ENCODE measurements around the gene CERK.

Gene CERK

DNA sequence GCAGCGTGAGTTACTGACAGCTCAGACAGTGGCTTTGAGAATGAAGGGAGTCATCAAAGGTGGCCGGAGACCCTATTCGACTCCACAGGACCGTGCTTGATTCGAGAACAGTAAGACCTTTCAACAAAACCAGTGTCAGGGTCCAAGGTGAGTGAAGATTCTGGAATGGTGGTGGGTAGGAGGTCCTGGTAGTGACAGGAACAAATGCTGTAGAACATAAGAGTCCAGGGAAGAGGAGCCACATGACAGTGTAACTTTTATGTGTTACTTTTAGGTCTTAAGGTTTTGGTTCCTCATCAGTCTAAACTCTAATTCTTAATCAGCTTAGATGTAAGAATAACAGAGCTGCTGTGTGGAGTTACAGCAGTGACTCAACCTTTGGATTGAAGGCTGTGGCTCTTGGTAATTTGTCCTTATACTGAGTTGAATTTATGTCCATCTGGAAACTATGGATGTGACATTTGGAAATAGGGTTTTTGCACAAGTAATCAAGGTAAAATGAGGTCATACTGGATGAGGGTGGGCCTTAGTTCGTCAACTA lies 26.2 kb upstream of the CERK start:
- DNase-seq, result peak; percentile 51

- DNase-seq, result no peak
These were observed 25.1 kb upstream of the CERK start for GRCh38 chr22:46763051-46763705.

DNA sequence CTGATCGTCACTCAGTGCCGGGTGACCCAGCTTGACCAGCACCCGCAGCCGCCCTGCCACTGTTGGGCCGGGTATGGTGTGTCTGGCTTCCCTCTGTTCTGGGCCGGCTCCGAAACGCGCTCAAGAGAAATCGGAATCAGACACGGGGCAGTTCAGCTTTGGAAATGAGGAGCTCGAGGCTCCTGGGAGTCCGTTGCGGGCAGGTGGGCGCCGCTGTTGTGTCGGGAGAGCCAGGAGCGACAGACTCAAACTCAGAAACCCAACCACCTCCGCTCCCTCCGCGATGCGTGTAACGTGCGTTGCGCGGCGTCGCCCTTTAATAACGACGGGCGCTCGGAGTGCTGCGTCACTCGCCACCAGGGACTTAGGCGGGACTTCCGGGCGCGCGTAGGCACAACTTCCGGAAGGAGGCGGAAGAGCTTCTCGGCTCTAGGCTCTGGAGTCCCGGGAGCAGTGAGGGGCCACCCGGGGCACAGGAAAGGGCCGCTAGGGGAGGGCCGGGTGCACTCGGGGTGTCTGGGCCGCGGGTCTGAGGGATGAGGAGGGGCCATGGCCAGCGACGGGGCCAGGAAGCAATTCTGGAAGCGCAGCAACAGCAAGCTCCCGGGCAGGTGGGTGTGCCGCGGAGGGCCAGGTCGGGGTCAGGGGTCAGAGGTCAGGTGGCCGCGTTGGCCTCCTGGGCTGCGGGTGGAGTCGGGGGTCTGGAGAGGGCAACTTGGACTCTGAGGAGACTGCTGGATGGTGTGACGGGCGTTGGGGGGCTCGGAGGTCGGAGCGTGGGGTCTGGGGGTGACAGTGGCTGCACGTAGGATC lies 24.4 kb upstream of the CERK start, which contains the start of gene TBC1D22A:
Gene TBC1D22A, plus strand, starts transcription at position 413 of the 813 bp plus-strand sequence. Its CDS starts 137 bp downstream, at position 550.
- peak; percentile 97 for DNase-seq

GRCh38 chr22:46761539-46762237 lies 23.6 kb upstream of the CERK start:
- DNase-seq, result no peak

GRCh38 chr22:46761017-46761416 lies 23.0 kb upstream of the CERK start:
- DNase-seq, result no peak

DNA sequence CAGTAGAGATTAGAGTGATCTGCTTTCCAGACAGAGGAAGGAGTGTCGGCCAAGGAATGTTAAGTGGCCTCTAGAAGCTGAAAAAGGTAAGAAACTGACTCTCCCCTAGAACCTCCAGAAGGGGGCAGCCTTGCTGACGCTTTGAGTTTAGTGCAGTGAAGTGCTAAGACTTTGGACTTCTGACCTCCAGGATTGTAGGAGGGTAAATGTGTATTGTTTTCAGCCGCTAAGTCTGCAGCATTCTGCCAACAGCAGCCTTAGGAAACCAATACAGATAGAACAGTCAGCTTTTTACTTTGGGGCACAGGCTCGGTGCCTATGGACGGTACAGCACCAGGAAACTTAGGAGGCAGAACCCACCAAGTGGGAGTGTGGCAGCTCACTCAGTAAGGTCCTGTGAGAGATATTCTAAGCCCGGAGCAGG lies 20.8 kb upstream of the CERK start:
- peak; percentile 79 for DNase-seq

GRCh38 chr22:46758121-46758520 lies 20.1 kb upstream of the CERK start:
- DNase-seq, result peak; percentile 54

GRCh38 chr22:46757104-46757503 lies 19.1 kb upstream of the CERK start:
- DNase-seq, result no peak

- DNase-seq, result no peak
These were observed 18.0 kb upstream of the CERK start for GRCh38 chr22:46756097-46756496.

DNA sequence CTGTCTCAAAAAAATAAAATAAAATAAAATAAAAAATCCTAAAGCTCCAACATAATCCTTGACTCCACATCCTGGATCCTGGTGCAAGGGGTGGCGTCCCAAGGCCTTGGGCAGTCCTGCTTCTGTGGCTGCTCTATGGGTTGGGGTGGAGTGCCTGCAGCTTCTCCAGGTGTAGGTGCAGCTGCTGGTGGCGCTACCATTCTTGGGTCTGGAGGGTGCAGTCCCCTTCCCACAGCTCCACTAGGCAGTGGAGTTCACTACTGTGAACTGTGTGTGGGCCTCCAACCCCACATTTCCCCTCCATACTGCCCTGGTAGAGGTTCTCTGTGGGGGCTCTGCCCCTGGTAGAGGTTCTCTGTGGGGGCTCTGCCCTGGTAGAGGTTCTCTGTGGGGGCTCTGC lies 17.5 kb upstream of the CERK start:
- DNase-seq, result no peak

GRCh38 chr22:46754826-46755225 lies 16.8 kb upstream of the CERK start:
- DNase-seq, result no peak

GRCh38 chr22:46754110-46754799 lies 16.2 kb upstream of the CERK start:
- peak; percentile 96 for DNase-seq

DNA sequence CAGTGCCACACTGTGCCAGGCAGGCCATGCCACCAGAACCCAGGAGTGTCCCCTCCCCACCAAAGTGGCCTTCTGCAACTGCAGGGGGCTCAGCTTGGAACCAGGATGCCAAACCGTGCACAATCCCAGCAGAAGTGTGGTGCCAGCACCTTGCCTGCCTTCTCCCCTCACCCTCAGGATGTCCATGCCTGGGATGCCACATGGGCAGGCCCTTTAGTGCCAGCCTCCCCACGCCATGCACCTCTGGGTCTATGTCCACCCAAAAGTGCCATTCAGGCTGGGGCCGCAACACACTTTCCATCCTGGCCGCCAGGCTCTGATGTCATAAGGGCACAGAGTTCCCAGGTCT lies 15.7 kb upstream of the CERK start:
- DNase-seq, result no peak

DNA sequence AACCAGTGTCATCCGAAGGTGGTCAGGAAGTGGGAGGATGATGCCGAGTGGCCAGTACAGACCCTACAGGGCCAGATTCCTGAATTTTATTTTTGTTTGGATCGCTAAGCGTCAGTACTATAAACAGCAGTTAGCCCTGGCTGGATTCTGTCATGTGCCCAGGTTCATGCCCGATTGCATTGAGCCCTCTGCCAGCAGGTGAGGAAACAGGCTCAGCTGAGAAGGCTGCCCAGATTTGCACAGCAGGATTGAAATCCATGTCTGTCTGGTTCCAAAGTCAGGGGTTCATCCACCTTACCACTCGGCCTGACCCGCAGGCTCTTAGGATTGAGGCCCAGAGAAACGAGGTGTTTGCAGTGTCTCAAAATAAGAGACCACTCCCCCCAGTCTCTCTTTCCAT lies 15.3 kb upstream of the CERK start:
- DNase-seq, result no peak

GRCh38 chr22:46752988-46753310 lies 14.9 kb upstream of the CERK start:
- DNase-seq, result no peak

DNA sequence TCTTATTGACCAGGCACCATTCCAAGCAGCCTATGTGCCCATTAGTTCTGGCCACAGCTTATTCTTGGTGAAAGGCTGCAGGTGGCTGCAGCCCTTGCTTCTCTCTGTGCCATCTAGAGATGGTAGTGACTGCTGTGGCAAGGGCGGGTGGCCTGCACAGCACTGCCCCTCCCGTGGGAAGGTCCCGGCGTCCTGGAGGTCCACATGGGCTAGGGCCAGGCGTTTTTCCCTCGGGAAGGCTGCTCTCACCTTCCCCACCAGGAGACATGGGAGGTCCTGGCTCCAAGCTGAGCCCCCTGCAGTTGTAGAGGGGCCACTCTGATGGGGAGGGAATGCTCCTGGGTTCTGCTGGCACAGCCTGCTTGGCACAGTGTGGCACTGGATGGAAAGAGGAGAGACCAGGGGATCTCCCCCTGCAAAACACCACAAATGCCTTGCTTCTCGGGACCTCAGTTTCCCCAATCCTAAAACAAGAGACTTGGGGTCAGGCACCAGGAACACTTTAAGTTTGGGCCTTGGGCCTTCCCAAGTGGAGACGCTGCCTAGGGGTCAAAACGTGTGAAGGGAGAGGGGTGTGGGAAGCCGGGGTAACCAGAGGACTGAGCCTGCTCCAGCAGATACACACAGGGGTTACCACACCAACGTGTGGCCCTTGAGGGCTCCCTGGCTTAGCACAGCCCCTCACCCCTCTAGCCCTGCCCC lies 14.4 kb upstream of the CERK start:
- DNase-seq, result no peak

- no peak for DNase-seq
These were observed 12.9 kb upstream of the CERK start for GRCh38 chr22:46750863-46751443.

DNA sequence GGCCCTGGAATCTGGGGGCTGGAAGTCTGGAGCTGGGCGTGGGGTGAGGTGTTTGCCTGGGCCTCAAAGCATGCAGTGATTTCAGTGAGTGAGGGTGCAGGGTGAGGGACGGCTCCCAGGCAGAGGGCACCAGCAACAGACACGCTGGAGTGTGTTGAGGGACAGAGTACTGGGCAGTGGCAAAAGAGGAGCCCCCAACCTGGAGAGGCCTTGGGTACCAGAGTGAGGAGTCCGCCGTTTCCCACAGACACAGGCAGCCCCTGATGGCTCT lies 12.4 kb upstream of the CERK start:
- DNase-seq, result no peak

DNA sequence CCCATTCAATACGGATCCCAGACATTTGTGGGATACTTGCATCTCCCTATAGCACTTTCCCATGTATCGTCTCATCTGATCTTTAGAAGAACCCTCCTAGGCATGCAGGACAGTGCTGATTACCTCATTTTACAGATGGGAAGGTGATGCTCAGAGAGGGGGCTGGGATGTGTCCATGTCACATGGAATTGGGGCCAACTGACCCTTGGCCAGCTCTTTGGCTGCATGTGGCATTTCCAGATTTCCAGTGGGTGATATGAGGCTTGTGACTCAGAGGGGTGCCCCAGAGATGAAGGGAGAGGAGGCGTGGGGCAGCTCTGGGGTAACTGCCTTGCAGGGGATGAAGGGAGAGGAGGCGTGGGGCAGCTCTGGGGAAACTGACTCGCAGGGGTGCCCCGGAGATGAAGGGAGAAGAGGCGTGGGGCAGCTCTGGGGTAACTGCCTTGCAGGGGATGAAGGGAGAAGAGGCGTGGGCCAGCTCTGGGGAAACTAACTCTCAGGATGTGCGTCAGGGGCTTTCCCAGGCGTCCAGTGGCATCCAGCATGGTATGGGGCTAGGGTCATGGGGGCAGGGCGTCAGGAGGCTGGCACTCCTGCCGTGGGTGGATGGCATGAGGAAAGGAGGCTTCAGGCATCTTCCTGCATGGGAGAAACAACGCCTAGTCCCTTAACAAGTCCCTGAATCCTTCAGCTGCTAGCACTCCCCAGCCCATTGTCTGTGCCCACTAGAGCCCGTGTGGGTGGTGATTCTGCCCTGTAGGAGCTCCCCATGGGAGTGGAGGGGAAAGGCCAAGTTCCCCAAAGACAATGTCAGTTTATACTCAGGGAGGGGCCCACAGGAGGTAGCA lies 11.9 kb upstream of the CERK start:
- DNase-seq, result peak; percentile 83

GRCh38 chr22:46748908-46749675 lies 11.0 kb upstream of the CERK start:
- peak; percentile 54 for DNase-seq
